Tibial nerve (tissue), 3 donors: Measurements from ENCODE around the gene ENC1.

Source experiments
- POLR2A ChIP-seq, 2 donors: fragments of 450-650 bp; IDR thresholded peaks; one replicate each; pipeline ENCODE4 v1.6.1; 2017; ENCODE audit warnings: antibody characterized with exemption in 2 of 2, mild to moderate bottlenecking in 2 of 2, moderate library complexity in 2 of 2
- TF ChIP-seq, protein P1 (sequence below), 5 experiments: fragments of 200-600 bp in 3 of 5; fragments of 450-650 bp in 2 of 5; sonication (generic) in 3 of 5; IDR thresholded peaks; one replicate each; pipeline ENCODE4 v1.5.1; 2016 to 2019; ENCODE audit warnings: antibody characterized with exemption in 5 of 5, mild to moderate bottlenecking in 3 of 5, moderate library complexity in 2 of 5

DNA sequence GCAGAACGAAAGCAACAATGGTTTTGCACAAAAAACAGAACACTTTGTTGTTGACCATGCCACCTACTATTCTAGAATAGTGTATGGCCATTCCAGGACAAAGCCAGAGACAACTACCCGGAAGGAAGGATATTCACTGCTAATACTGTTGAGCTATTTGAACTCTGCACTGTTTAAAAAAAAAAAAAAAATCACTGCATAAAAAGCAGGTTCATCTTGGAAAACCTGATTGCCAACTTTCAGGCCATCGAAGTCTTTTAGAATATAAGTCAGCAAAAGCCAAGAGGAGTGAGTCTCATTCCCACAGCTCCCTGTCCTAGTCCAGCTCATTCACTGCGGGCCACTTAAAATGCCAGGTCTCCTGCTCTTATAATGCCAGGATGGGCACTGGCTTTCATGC is 4.0 kb downstream of the ENC1 start:
- TF ChIP-seq, protein P1, sequence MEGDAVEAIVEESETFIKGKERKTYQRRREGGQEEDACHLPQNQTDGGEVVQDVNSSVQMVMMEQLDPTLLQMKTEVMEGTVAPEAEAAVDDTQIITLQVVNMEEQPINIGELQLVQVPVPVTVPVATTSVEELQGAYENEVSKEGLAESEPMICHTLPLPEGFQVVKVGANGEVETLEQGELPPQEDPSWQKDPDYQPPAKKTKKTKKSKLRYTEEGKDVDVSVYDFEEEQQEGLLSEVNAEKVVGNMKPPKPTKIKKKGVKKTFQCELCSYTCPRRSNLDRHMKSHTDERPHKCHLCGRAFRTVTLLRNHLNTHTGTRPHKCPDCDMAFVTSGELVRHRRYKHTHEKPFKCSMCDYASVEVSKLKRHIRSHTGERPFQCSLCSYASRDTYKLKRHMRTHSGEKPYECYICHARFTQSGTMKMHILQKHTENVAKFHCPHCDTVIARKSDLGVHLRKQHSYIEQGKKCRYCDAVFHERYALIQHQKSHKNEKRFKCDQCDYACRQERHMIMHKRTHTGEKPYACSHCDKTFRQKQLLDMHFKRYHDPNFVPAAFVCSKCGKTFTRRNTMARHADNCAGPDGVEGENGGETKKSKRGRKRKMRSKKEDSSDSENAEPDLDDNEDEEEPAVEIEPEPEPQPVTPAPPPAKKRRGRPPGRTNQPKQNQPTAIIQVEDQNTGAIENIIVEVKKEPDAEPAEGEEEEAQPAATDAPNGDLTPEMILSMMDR (IDR thresholded peaks at IDR 0.05): no peak
- no peak for TF ChIP-seq POLR2A (IDR thresholded peaks at IDR 0.05)
